SK-N-SH (cell line): ENCODE data around the gene DNASE2. TPM values are rescaled to one million over a fixed set of nuclear protein-coding genes. Genes with fewer than 3 reads are reported as not detected.

Experiments used
- CTCF ChIA-PET: fragments of 300-600, 350-600 bp; formaldehyde crosslinking; extraction: SDS; loops from one replicate; lab custom pipeline; 2021; lab: Yijun Ruan, JAX
- POLR2A ChIA-PET: fragments of 350-600 bp; sonication (Branson Sonifier 250); formaldehyde crosslinking; extraction: SDS; loops from one replicate; lab custom pipeline; 2020; ENCODE audit warnings: antibody characterized with exemption, inconsistent platforms; lab: Yijun Ruan, JAX
- DNase-seq: peaks from one replicate; pipeline ENCODE4 v3.0.0; 2012
- H2AFZ ChIP-seq: fragments of 200-600 bp; sonication (generic); 2 replicates; pipeline ENCODE4 v1.8.1; 2016; ENCODE audit warnings: antibody characterized with exemption, mild to moderate bottlenecking, low read depth
- H3F3A ChIP-seq: fragments of 200-600 bp; sonication (generic); replicated peaks from 2 replicates; pipeline ENCODE3; 2016; ENCODE audit warnings: antibody characterized with exemption, mild to moderate bottlenecking; ENCODE audit not compliant: insufficient read depth
- H3K27ac ChIP-seq, 2 experiments: fragments of 200-500 bp in 1 of 2; fragments of 200-600 bp in 1 of 2; sonication (Bioruptor generic) in 1 of 2; sonication (generic), shearing (Covaris generic) in 1 of 2; 2 replicates each; pipeline versions ENCODE4 v1.5.1 to v1.6.1; 2014 to 2016; ENCODE audit warnings: low read depth in 2 of 2, inconsistent platforms in 1 of 2, low read length in 1 of 2, mild to moderate bottlenecking in 1 of 2, mixed read lengths in 1 of 2
- H3K27me3 ChIP-seq: fragments of 200-600 bp; sonication (generic), shearing (Covaris generic); 2 replicates; pipeline ENCODE4 v1.6.1; 2016; ENCODE audit warnings: mixed run types; ENCODE audit not compliant: insufficient read depth
- H3K36me3 ChIP-seq, 2 experiments: fragments of 200-500 bp in 1 of 2; fragments of 200-600 bp in 1 of 2; sonication (Bioruptor generic) in 1 of 2; sonication (generic) in 1 of 2; replicated peaks in 1 of 2; 2 replicates each; pipeline versions ENCODE3 to v1.5.1; 2014 to 2016; ENCODE audit warnings: low read length in 1 of 2, mild to moderate bottlenecking in 1 of 2; ENCODE audit not compliant: insufficient read depth in 2 of 2, control insufficient read depth in 1 of 2
- H3K4me1 ChIP-seq, 2 experiments: fragments of 200-500 bp in 1 of 2; fragments of 200-600 bp in 1 of 2; sonication (Bioruptor generic) in 1 of 2; sonication (generic), shearing (Covaris generic) in 1 of 2; 2 replicates each; pipeline versions ENCODE4 v1.5.1 to v1.6.1; 2014 to 2016; ENCODE audit warnings: low read depth in 1 of 2, low read length in 1 of 2, mixed run types in 1 of 2; ENCODE audit not compliant: insufficient read depth in 2 of 2, control insufficient read depth in 1 of 2
- H3K4me2 ChIP-seq: fragments of 200-600 bp; sonication (generic), shearing (Covaris generic); 2 replicates; pipeline ENCODE4 v1.6.1; 2017; ENCODE audit warnings: mixed run types
- H3K4me3 ChIP-seq, 2 experiments: fragments of 200-500 bp in 1 of 2; fragments of 200-600 bp in 1 of 2; sonication (Bioruptor generic) in 1 of 2; sonication (generic), shearing (Covaris generic) in 1 of 2; 2 replicates each; pipeline versions ENCODE4 v1.5.1 to v1.8.1; 2014 to 2016; ENCODE audit warnings: low read depth in 2 of 2, inconsistent platforms in 1 of 2, low read length in 1 of 2, mild to moderate bottlenecking in 1 of 2, mixed read lengths in 1 of 2, moderate library complexity in 1 of 2
- H3K79me2 ChIP-seq: fragments of 200-600 bp; sonication (generic); 2 replicates; pipeline ENCODE4 v1.8.1; 2017; ENCODE audit warnings: mild to moderate bottlenecking; ENCODE audit not compliant: insufficient read depth
- H3K9ac ChIP-seq: fragments of 200-600 bp; sonication (generic); 2 replicates; pipeline ENCODE4 v1.6.1; 2017; ENCODE audit warnings: mixed run types
- H3K9me2 ChIP-seq: fragments of 200-600 bp; sonication (generic); 2 replicates; pipeline ENCODE4 v1.6.1; 2017; ENCODE audit warnings: mixed run types
- H3K9me3 ChIP-seq: fragments of 200-600 bp; sonication (generic); 2 replicates; pipeline ENCODE4 v1.6.1; 2017; ENCODE audit warnings: mixed run types, mild to moderate bottlenecking, moderate library complexity
- H4K20me1 ChIP-seq: fragments of 200-600 bp; sonication (generic); 2 replicates; pipeline ENCODE4 v1.6.1; 2017; ENCODE audit warnings: mild to moderate bottlenecking, mixed run types; ENCODE audit not compliant: insufficient read depth
- CTCF ChIP-seq: fragments of 200-600 bp; sonication (generic); IDR thresholded peaks from 2 replicates; pipeline ENCODE4 v1.6.1; 2017; ENCODE audit warnings: antibody characterized with exemption, mild to moderate bottlenecking, moderate library complexity
- ELF1 ChIP-seq: IDR thresholded peaks from 2 replicates; pipeline ENCODE4 v1.4.0; 2012
- FOSL2 ChIP-seq: IDR thresholded peaks from 2 replicates; pipeline ENCODE4 v1.4.0; 2012; ENCODE audit warnings: low read depth, mild to moderate bottlenecking, moderate library complexity, borderline replicate concordance
- FOXJ3 ChIP-seq: sonication (generic); formaldehyde crosslinking; IDR thresholded peaks from 2 replicates; pipeline ENCODE4 v1.5.1; 2020; ENCODE audit warnings: mild to moderate bottlenecking, missing genetic modification reagents
- GABPA ChIP-seq: IDR thresholded peaks from 2 replicates; pipeline ENCODE4 v1.4.0; 2012; ENCODE audit warnings: low read depth, mild to moderate bottlenecking
- GATA2 ChIP-seq: sonication (generic); formaldehyde crosslinking; IDR thresholded peaks from 2 replicates; pipeline ENCODE4 v1.5.0; 2020; ENCODE audit warnings: mild to moderate bottlenecking, missing genetic modification reagents
- MEF2A ChIP-seq: IDR thresholded peaks from 2 replicates; pipeline ENCODE4 v1.4.0; 2012; ENCODE audit warnings: low read depth, borderline replicate concordance
- NFIC ChIP-seq: IDR thresholded peaks from 2 replicates; pipeline ENCODE4 v1.4.0; 2012; ENCODE audit warnings: borderline replicate concordance
- POLR2AphosphoS5 ChIP-seq: IDR thresholded peaks from 2 replicates; pipeline ENCODE4 v1.6.1; 2012; ENCODE audit warnings: low read depth, low read length
- RCOR1 ChIP-seq: fragments of 150-350 bp; IDR thresholded peaks from 2 replicates; pipeline ENCODE4 v1.6.1; 2017; ENCODE audit warnings: antibody characterized with exemption, low read length
- REST ChIP-seq: IDR thresholded peaks from 2 replicates; pipeline ENCODE4 v1.6.1; 2012; ENCODE audit warnings: mild to moderate bottlenecking, low read depth, low read length, moderate library complexity
- RFX5 ChIP-seq: IDR thresholded peaks from 2 replicates; pipeline ENCODE4 v1.6.1; 2012; ENCODE audit warnings: mild to moderate bottlenecking, improper control_type of control experiment, low read length
- SIN3A ChIP-seq: IDR thresholded peaks from 2 replicates; pipeline ENCODE4 v1.6.1; 2012; ENCODE audit warnings: low read depth, mild to moderate bottlenecking, low read length, moderate library complexity, borderline replicate concordance
- SMC3 ChIP-seq: IDR thresholded peaks from 2 replicates; pipeline ENCODE4 v1.6.1; 2012; ENCODE audit warnings: low read depth, low read length, improper control_type of control experiment
- TAF1 ChIP-seq: IDR thresholded peaks from 2 replicates; pipeline ENCODE4 v1.6.1; 2012; ENCODE audit warnings: low read depth, mild to moderate bottlenecking, low read length, moderate library complexity, borderline replicate concordance
- TCF12 ChIP-seq: IDR thresholded peaks from 2 replicates; pipeline ENCODE4 v1.4.0; 2012
- TEAD4 ChIP-seq: IDR thresholded peaks from 2 replicates; pipeline ENCODE4 v1.4.0; 2012; ENCODE audit warnings: mild to moderate bottlenecking, borderline replicate concordance; ENCODE audit not compliant: insufficient read depth
- YY1 ChIP-seq: IDR thresholded peaks from 2 replicates; pipeline ENCODE4 v1.4.0; 2012; ENCODE audit warnings: low read depth, mild to moderate bottlenecking
- whole genome bisulfite sequencing: methylation state at CpG from one replicate; pipeline ENCODE4 v1.1.6; 2017; ENCODE audit warnings: low lambda C conversion rate; 5-methylcytosine and 5-hydroxymethylcytosine counted together
- polyA plus RNA-seq, 3 experiments: library from polyadenylated mRNA; depleted of rRNA; stranded (reverse); fragments of >200 nt; gene quantifications; 2 replicates each; pipeline ENCODE4 v1.2.3, GENCODE V29; 2012
- TF ChIP-seq, protein P1 (sequence below): IDR thresholded peaks from 2 replicates; pipeline ENCODE4; 2012
- TF ChIP-seq, protein P2 (sequence below): fragments of 150-350 bp; IDR thresholded peaks from 2 replicates; pipeline ENCODE4 v1.6.1; 2016; ENCODE audit warnings: mild to moderate bottlenecking, low read depth, low read length

The DNASE2 gene
- polyA plus RNA-seq, 1 of the 3 experiments (the other 2 are of a cell fraction): 29.8 TPM

DNA sequence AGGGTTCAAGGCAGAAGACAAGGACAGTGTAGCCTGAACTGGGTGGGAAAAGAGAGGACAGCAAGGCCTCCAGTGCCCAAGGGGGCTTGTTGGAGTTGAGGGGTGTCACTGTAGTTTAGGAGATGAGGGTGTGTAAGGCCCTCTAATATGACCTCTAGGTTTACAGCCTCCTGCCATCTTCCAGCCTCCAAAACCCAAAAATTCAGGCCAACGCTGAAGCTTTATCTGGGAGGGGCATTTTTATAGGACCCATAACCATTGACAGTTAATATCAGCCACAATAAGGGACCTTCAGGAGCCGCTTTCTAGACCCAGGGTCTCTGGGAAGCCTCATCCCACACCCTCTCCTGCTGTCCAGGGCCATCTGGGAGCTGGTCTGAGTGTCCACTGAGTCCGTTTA, 3.0 kb upstream of the DNASE2 start:
- no peaks in the 10 kb centered on the region for H3K9me3 ChIP-seq
- H3K4me1 ChIP-seq: peaks cover 0 to 9% of the 10 kb centered on the region in 2 experiments; a peak in 1 of 4 replicates
- no peaks in the 10 kb centered on the region for H3K9me2 ChIP-seq
- DNase-seq: no peak
- no peaks in the 10 kb centered on the region for H3K79me2 ChIP-seq
- no peaks in the 10 kb centered on the region for H3K36me3 ChIP-seq
- POLR2A ChIA-PET: no interaction called here
- no peak overlapping the region for H3K4me2 ChIP-seq
- 90% methylated on average over 3 of the region's 3 CpGs for WGBS
- peaks cover 6% of the 10 kb centered on the region for H3F3A ChIP-seq
- H3K4me3 ChIP-seq: no peak overlapping the region
- no peak overlapping the region for H2AFZ ChIP-seq
- H3K9ac ChIP-seq: no peak overlapping the region
- no peaks in the 10 kb centered on the region for H4K20me1 ChIP-seq
- no peak for TF ChIP-seq RFX5
- TF ChIP-seq RCOR1: no peak
- no peak for TF ChIP-seq SMC3
- TF ChIP-seq FOSL2: no peak
- TF ChIP-seq FOXJ3 (CRISPR knock-in tag): no peak
- no peak for TF ChIP-seq SIN3A
- no peak for TF ChIP-seq TAF1
- no peak for TF ChIP-seq TCF12
- TF ChIP-seq NFIC: no peak
- TF ChIP-seq ELF1: no peak
- TF ChIP-seq REST: no peak
- TF ChIP-seq YY1: no peak
- TF ChIP-seq GATA2 (CRISPR knock-in tag): no peak
- TF ChIP-seq, protein P1, sequence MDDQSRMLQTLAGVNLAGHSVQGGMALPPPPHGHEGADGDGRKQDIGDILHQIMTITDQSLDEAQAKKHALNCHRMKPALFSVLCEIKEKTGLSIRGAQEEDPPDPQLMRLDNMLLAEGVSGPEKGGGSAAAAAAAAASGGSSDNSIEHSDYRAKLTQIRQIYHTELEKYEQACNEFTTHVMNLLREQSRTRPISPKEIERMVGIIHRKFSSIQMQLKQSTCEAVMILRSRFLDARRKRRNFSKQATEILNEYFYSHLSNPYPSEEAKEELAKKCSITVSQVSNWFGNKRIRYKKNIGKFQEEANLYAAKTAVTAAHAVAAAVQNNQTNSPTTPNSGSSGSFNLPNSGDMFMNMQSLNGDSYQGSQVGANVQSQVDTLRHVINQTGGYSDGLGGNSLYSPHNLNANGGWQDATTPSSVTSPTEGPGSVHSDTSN: no peak
- TF ChIP-seq POLR2AphosphoS5: no peak
- TF ChIP-seq, protein P2, sequence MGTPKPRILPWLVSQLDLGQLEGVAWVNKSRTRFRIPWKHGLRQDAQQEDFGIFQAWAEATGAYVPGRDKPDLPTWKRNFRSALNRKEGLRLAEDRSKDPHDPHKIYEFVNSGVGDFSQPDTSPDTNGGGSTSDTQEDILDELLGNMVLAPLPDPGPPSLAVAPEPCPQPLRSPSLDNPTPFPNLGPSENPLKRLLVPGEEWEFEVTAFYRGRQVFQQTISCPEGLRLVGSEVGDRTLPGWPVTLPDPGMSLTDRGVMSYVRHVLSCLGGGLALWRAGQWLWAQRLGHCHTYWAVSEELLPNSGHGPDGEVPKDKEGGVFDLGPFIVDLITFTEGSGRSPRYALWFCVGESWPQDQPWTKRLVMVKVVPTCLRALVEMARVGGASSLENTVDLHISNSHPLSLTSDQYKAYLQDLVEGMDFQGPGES: no peak
- TF ChIP-seq GABPA: no peak
- TF ChIP-seq TEAD4: no peak
- no peak for TF ChIP-seq MEF2A
- TF ChIP-seq CTCF: no peak
- CTCF ChIA-PET: interaction anchor here (0.6 to 5.4 kb wide), 12 partner anchors 8 to 81 kb away, joined by 3 to 28 read pairs (median 4); no protein-coding TSS in a partner anchor
- peaks cover 11% of the 10 kb centered on the region; the same call in 1 of the 2 replicates for H3K27me3 ChIP-seq
- H3K27ac ChIP-seq: no peak overlapping the region
